ENCODE data around the gene IL13.

- no peak for TF ChIP-seq MAX (IDR thresholded peaks at IDR 0.05)
- no peak for TF ChIP-seq EP300 (IDR thresholded peaks at IDR 0.05; ENCODE audit: borderline replicate concordance)
- TF ChIP-seq EGR1 (IDR thresholded peaks at IDR 0.05), result no peak
- no peak for TF ChIP-seq RAD21 (IDR thresholded peaks at IDR 0.05; ENCODE audit: low read depth)
- no peak for TF ChIP-seq REST (IDR thresholded peaks at IDR 0.05; ENCODE audit: low read depth)
- TF ChIP-seq FOXM1 (IDR thresholded peaks at IDR 0.05; ENCODE audit: borderline replicate concordance, low read depth), result no peak
- TF ChIP-seq TEAD4 (IDR thresholded peaks at IDR 0.05), result no peak
- no peak for TF ChIP-seq TCF12 (IDR thresholded peaks at IDR 0.05; ENCODE audit: low read depth)
- TF ChIP-seq USF1 (IDR thresholded peaks at IDR 0.05), result no peak
- no peak for TF ChIP-seq CREB1 (IDR thresholded peaks at IDR 0.05; ENCODE audit: low read depth)
- TF ChIP-seq YY1 (IDR thresholded peaks at IDR 0.05; ENCODE audit: low read depth), result no peak
Measured at GRCh38 chr5:132679717-132680380, 21.9 kb downstream of the IL13 start.
